Thymus (tissue), 11 donors: Measurements from ENCODE around the gene CEP72. TPM values are rescaled to one million over a fixed set of nuclear protein-coding genes. Genes with fewer than 3 reads are reported as not detected.
"Not testable (repeated sequence)": the region's sequence is repeated elsewhere in the genome, so short reads cannot be mapped to it uniquely, and the experiment has no call there.

Experiments
- DNase-seq, 9 donors: peaks; one replicate each; pipeline ENCODE4 v3.0.0-alpha.2; 2013; ENCODE audit warnings: low spot score in 9 of 9, low read depth in 6 of 9, missing footprints in 1 of 9
- H3K27ac ChIP-seq, 2 donors: one replicate each; pipeline ENCODE4 v1.5.1; 2013; ENCODE audit warnings: control low read depth in 1 of 2, low read depth in 1 of 2, low read length in 1 of 2, mild to moderate bottlenecking in 1 of 2, moderate library complexity in 1 of 2
- H3K27me3 ChIP-seq, 2 donors: one replicate each; pipeline ENCODE4 v1.5.1; 2013; ENCODE audit warnings: low read length in 1 of 2; ENCODE audit not compliant: control insufficient read depth in 2 of 2, insufficient read depth in 1 of 2
- H3K36me3 ChIP-seq, 2 donors: one replicate each; pipeline ENCODE4 v1.5.1; 2013; ENCODE audit warnings: low read length in 1 of 2, mild to moderate bottlenecking in 1 of 2, moderate library complexity in 1 of 2; ENCODE audit not compliant: control insufficient read depth in 2 of 2, insufficient read depth in 2 of 2
- H3K4me1 ChIP-seq, 2 donors: one replicate each; pipeline ENCODE4 v1.5.1; 2013; ENCODE audit warnings: low read length in 2 of 2; ENCODE audit not compliant: control insufficient read depth in 2 of 2, insufficient read depth in 2 of 2
- H3K4me3 ChIP-seq, 2 donors: one replicate each; pipeline ENCODE4 v1.5.1; 2013; ENCODE audit warnings: low read length in 2 of 2, control low read depth in 1 of 2, mild to moderate bottlenecking in 1 of 2
- H3K9me3 ChIP-seq, 2 donors: one replicate each; pipeline ENCODE4 v1.5.1; 2013; ENCODE audit warnings: low read length in 1 of 2, mild to moderate bottlenecking in 1 of 2; ENCODE audit not compliant: control insufficient read depth in 2 of 2, insufficient read depth in 1 of 2
- WGBS: extraction: QIAGEN DNeasy Blood & Tissue Kit; methylation state at CpG from one replicate; pipeline ENCODE4 v1.1.7; 2013; 5-methylcytosine and 5-hydroxymethylcytosine counted together
- polyA plus RNA-seq: library from polyadenylated mRNA; stranded (reverse); fragments of 200-250 nt; gene quantifications from one replicate; pipeline ENCODE4 v1.2.3, GENCODE V29; 2013
- total RNA-seq: library from RNA; stranded (reverse); fragments of 120-200 nt; gene quantifications from one replicate; pipeline ENCODE4 v1.2.4, GENCODE V29; 2013
- donor health status: healthy.

The CEP72 gene
- total and polyA plus RNA-seq, 2 donors: 5.0 to 6.0 TPM

DNA sequence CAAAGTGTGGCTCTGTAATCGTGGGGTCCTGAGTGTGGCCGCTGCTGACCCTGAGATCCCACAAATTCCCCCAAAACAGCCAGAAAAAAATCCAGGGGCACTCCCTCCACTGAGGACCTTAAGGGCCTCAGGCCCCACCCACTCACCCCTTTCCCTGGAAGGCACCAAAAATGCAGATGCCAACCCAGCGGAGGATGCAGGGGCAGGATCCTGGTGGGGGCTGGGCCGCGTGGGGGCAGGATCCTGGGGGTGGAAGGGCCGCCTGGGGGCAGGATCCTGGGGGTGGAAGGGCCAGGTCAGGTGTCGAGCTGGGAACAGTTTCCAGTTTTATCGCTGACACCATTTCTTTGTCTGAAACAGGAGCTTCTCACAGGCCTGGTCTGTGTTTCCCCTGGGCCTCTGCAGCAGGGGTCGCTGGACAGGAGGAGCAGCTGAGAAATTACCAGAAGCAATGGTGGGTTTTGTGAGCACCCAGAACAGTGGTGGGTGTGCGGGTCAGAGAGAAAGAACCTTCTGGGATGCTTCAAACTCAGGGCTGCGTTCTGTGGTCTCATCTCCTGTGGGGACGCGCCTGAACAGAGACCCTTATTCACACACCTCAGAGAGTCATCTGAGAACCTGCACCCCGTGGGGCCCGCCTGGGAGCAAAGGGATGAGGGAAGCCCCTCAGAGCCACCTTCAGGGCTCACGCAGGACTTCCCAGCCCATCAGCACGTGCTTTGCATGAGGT lies 67.2 kb downstream of the CEP72 start:
- H3K36me3 ChIP-seq, H3K27me3 ChIP-seq, H3K4me1 ChIP-seq, H3K4me3 ChIP-seq, H3K27ac ChIP-seq, DNase-seq, H3K9me3 ChIP-seq: not testable (repeated sequence)
- WGBS: 87% methylated on average over 15 of the region's 17 CpGs

DNA sequence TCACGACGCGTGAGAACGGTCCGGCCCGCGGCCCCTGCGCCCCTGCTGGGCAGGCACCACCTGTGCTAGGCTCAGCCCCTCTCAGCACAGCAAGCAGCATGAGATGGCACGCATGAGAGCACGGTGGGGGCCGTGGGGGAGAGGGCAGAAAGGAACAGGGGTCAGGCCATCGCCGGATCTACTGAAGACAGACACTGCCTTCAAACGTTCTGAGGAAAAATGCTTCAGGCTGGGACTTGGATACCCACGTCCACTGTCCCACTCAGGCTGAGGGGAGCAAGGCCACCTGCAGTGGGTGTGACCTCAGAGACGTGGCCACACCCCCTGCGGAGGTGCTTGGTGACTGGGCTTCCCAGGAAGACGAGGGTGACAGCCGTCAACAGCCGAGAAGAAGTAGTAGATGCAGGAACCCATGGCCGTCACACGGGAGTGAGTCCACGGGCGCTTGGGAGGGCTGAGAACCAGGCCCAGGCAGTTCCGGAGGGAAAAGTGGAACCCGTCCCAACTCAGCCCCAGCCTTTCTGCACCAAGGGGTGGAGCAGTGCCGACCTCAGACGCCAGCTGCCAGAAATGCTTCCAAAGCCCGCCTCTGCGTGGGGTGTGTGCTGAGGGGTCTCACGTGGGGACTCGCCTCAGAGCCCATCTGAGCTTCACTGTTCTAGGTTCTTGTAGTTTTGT lies 68.1 kb downstream of the CEP72 start:
- not testable (repeated sequence) for H3K4me1 ChIP-seq, H3K27me3 ChIP-seq, H3K27ac ChIP-seq, H3K4me3 ChIP-seq, DNase-seq, H3K36me3 ChIP-seq, H3K9me3 ChIP-seq
- WGBS: 89% methylated on average over 15 of the region's 32 CpGs

DNA sequence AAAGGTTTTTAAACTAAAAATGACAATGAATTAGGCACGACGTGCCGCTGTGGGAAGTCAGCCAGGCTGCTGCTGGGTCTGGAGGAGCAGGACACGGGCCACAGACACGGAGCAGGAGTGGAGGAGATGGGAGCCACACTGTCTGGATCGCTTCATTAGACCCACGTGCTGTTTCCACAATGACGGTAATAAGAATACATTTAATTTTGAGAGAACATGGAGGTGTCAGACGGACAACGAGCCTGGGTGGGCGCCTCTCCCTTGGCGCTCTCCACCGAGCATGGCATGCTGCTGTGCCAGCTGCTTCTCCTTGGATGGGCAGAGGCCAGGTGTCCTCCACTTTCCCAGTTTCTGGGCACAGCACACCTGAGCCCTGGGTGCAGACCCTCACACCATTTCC lies 68.7 kb downstream of the CEP72 start:
- not testable (repeated sequence) for H3K27ac ChIP-seq, H3K4me3 ChIP-seq, H3K4me1 ChIP-seq, DNase-seq, H3K9me3 ChIP-seq, H3K36me3 ChIP-seq, H3K27me3 ChIP-seq
- WGBS: 89% methylated on average over 13 of the region's 13 CpGs

DNA sequence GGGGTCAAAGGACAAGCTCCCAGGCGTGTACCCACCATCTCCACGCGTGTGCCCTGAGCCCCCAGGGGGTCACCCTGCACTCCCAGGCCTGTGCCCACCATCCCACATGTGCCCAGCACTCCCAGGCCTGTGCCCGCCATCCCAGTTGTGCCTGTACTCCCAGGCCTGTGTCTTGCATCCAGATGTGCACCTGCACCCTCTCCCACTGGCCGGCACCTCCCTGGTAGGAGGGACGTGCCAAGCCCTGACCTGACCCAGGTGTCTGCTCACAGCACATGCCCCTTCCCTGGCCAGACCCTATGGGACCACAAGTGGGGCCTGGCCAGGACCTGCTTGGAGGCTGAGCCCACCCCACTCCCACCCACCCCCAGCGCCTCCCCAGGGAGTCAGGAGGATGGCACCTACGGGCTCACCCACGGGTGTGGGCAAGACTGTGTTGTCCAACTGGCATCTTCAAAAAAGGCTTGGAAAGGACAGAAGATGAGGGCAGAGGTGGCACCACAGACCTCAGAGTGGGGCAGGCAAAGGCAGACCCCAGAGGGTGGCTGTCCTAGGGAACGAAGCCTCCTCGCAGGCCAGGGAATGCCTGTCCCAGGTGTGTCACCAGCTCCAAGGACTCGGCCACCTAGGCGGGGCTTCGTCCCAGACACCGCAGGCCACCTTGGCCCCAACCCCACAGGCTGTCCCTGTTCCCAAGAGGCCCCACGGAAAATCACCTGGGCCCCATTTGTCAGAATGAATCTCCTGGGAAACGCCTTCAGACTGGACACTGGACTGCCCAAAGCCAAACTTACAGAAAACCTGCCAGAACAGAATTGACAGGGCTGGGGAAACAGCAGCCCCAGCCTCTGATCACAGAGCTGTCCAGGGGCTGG lies 69.4 kb downstream of the CEP72 start:
- not testable (repeated sequence) for H3K9me3 ChIP-seq, H3K36me3 ChIP-seq, H3K27ac ChIP-seq, H3K4me3 ChIP-seq, H3K4me1 ChIP-seq, DNase-seq, H3K27me3 ChIP-seq
- 94% methylated on average over 17 of the region's 17 CpGs for WGBS

GRCh38 chr5:682216-682615 lies 70.1 kb downstream of the CEP72 start:
- H3K4me3 ChIP-seq, DNase-seq, H3K36me3 ChIP-seq, H3K27me3 ChIP-seq, H3K27ac ChIP-seq, H3K9me3 ChIP-seq, H3K4me1 ChIP-seq: not testable (repeated sequence)
- WGBS: 92% methylated on average over 2 of the region's 3 CpGs

DNA sequence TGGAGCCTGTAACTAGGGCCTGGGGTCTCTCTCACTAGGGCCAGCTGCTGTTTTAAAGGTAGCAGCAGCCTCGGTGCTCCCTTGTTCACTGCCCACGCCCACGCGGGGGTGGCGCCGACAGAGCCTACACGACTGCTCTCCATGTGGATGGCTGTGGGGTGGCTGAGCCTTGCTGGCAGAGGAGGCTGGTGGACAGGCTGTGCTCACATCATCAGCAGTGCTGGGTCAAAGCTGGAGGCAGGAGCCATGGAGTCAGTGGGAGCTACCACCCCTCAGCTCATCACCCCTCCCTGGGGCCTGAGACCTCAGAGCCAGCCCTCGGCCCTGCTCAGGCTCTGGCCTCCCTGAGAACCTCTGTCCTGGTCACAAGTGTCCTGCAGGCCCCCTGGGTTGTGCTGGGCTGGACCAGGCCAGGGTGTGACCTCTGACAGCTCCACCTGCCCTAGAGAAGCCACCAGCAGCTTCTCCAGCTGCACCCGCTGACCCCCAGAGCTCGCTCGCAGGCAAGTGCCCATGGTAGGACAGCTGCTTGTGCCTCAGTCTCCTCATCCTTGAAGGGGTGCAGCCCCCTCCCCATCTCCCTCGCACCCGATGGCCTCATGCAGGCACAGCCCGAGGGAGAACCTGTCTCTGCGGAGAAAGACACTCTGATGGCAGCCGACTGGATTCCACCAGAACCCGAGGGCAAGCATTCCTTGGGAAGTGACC lies 70.7 kb downstream of the CEP72 start:
- not testable (repeated sequence) for H3K27ac ChIP-seq, H3K4me3 ChIP-seq, H3K36me3 ChIP-seq, H3K9me3 ChIP-seq, DNase-seq, H3K27me3 ChIP-seq, H3K4me1 ChIP-seq
- 92% methylated on average over 17 of the region's 17 CpGs for WGBS

DNA sequence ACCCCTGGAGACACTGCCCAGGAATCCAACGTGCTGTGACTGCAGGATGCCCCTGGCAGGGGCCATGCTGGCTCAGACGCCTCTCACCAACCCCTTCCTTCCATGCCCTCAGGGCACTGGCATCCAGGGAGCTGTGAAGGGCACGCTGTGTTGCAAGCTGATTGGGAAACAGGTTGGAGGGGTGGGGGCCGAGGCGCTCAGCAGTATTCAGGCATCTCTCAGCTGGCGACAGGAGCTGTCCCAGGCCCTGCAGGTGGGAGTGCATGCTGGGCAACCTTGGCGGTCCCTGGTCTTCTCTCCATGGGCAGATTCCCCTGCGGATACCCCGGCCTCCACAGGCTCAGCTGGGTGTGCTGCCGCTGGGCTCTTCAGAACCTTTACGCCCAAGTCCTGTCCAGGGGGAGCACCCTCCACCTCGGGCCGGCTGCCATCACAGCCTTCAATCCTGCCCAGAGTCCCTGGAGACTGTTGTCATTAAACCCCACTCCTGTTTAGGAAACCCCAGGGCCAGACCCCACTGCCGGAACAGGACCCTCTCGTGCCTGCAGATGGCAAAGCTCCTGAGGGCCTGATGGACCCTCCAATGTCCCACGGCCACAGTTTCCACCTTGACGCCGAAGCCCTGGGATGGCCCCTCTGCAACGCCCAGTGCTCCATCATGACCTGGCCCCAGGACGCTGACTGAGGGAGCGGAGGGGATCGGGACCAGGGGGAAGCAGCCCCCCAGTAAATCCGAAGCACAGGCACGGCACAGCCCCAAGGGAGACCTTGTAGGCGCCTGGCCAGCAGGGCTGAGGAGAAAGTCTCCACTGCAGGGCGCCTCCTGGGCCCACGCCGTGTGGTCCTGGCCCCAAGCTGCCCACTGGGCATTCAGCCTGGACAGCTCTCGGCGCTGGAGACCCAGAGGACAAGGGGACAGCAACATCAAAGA lies 71.7 kb downstream of the CEP72 start:
- WGBS: 87% methylated on average over 30 of the region's 30 CpGs
- Histone ChIP-seq H3K27ac (no peak overlapping the region), H3K9me3 (no peaks in the 10 kb centered on the region), H3K4me3 (no peak overlapping the region), H3K36me3 (no peaks in the 10 kb centered on the region), H3K4me1 (no peaks in the 10 kb centered on the region), H3K27me3 (no peaks in the 10 kb centered on the region)
- DNase-seq: no peak

DNA sequence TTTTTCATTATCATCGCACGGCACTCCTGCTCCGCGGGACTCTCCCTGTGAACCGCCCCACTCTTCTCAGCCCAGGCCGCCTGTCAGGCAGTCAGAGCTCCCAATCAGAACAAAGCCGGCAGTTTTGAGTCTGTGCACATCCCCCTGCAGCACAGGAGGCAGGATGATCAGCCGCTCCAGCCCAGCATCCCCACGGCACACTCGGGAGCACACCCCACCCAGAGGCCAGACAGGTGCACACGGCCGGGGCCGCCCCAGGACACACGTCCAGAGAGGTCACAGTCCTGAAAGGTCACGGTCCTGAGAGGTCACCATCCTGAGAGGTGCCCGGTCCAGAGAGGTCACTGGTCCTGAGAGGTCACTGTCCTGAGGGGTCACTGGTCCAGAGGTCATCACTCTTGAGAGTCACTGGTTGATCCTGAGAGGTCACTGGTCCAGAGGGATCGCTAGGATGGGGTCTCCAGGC lies 72.6 kb downstream of the CEP72 start:
- no peaks in the 10 kb centered on the region for H3K36me3 ChIP-seq
- no peak for DNase-seq
- H3K27me3 ChIP-seq: no peaks in the 10 kb centered on the region
- H3K4me1 ChIP-seq: no peaks in the 10 kb centered on the region
- no peak overlapping the region for H3K27ac ChIP-seq
- H3K4me3 ChIP-seq: no peak overlapping the region
- H3K9me3 ChIP-seq: no peaks in the 10 kb centered on the region
- 85% methylated on average over 17 of the region's 17 CpGs for WGBS
